CD8-positive, alpha-beta memory T cell (primary cell): Measurements from ENCODE around the gene GLT8D2. TPM values are rescaled to one million over a fixed set of nuclear protein-coding genes. Genes with fewer than 3 reads are reported as not detected.
"Not testable (repeated sequence)": the region's sequence is repeated elsewhere in the genome, so short reads cannot be mapped to it uniquely, and the experiment has no call there.

ENCODE experiments used
- CTCF ChIA-PET: fragments of 350-600 bp; sonication (Branson Sonifier 250); formaldehyde crosslinking; loops from one replicate; lab custom pipeline; 2021; ENCODE audit warnings: antibody characterized with exemption; lab: Charles Lee
- POLR2A ChIA-PET: fragments of 350-600 bp; sonication (Branson Sonifier 250); formaldehyde crosslinking; loops from one replicate; lab custom pipeline; 2021; ENCODE audit warnings: antibody characterized with exemption; lab: Charles Lee
- DNase-seq, 5 donors: peaks; one replicate each; pipeline versions ENCODE4 v3.0.0 to v3.0.0-alpha.2; 2020 to 2022; ENCODE audit warnings: mixed read lengths in 1 of 5
- H3K27ac ChIP-seq: one replicate; pipeline ENCODE4 v1.7.0; 2013; ENCODE audit warnings: low read depth, mild to moderate bottlenecking, low read length, moderate library complexity
- H3K27me3 ChIP-seq: 2 replicates; pipeline ENCODE4 v1.7.0; 2013; ENCODE audit warnings: low read length, mild to moderate bottlenecking; ENCODE audit not compliant: insufficient read depth, poor library complexity, severe bottlenecking
- H3K36me3 ChIP-seq: 2 replicates; pipeline ENCODE4 v1.7.0; 2013; ENCODE audit warnings: mild to moderate bottlenecking, low read length, moderate library complexity; ENCODE audit not compliant: insufficient read depth
- H3K4me1 ChIP-seq: 2 replicates; pipeline ENCODE4 v1.7.0; 2013; ENCODE audit warnings: mild to moderate bottlenecking, low read length, moderate library complexity; ENCODE audit not compliant: insufficient read depth
- H3K4me3 ChIP-seq: 2 replicates; pipeline ENCODE4 v1.7.0; 2013; ENCODE audit warnings: mild to moderate bottlenecking, low read length
- H3K9me3 ChIP-seq: 2 replicates; pipeline ENCODE4 v1.7.0; 2013; ENCODE audit warnings: mild to moderate bottlenecking, low read length
- H3K27ac Mint-ChIP-seq, 8 donors: one replicate each; pipeline ENCODE4 v1.8.0; 2020 to 2021; ENCODE audit warnings: mixed read lengths in 8 of 8, mild to moderate bottlenecking in 6 of 8, inconsistent platforms in 3 of 8, moderate library complexity in 3 of 8
- H3K27me3 Mint-ChIP-seq, 2 donors: one replicate each; pipeline ENCODE4 v1.8.0; 2020 to 2021; ENCODE audit warnings: mixed read lengths in 2 of 2, mild to moderate bottlenecking in 1 of 2, moderate library complexity in 1 of 2
- H3K36me3 Mint-ChIP-seq, 3 donors: one replicate each; pipeline ENCODE4 v1.8.0; 2020 to 2021; ENCODE audit warnings: mixed read lengths in 3 of 3, inconsistent platforms in 1 of 3, mild to moderate bottlenecking in 1 of 3
- H3K4me1 Mint-ChIP-seq, 3 donors: one replicate each; pipeline ENCODE4 v1.8.0; 2020 to 2021; ENCODE audit warnings: mixed read lengths in 3 of 3, inconsistent platforms in 1 of 3, mild to moderate bottlenecking in 1 of 3
- H3K4me3 Mint-ChIP-seq, 7 donors: one replicate each; pipeline ENCODE4 v1.8.0; 2020 to 2021; ENCODE audit warnings: mixed read lengths in 7 of 7, mild to moderate bottlenecking in 6 of 7, moderate library complexity in 4 of 7, inconsistent platforms in 2 of 7
- H3K9me3 Mint-ChIP-seq, 5 donors: one replicate each; pipeline ENCODE4 v1.8.0; 2020 to 2022; ENCODE audit warnings: mixed read lengths in 5 of 5, mild to moderate bottlenecking in 3 of 5, moderate library complexity in 2 of 5, inconsistent platforms in 1 of 5
- polyA plus RNA-seq: library from polyadenylated mRNA; unstranded; fragments of 300-500 nt; fragmentation: Illumina TruSeq; gene quantifications from one replicate; pipeline ENCODE4 v1.2.3, GENCODE V29; 2021
- total RNA-seq, 2 experiments: library from RNA; stranded (reverse); gene quantifications; one replicate each; pipeline ENCODE4 v1.2.3, GENCODE V29; 2021

GLT8D2 gene
- total and polyA plus RNA-seq, 3 experiments from 2014 or later: 0.11 TPM; not detected in 2

- H3K4me1 ChIP-seq, H3K4me1 Mint-ChIP-seq, H3K9me3 ChIP-seq, H3K36me3 ChIP-seq, H3K36me3 Mint-ChIP-seq, POLR2A ChIA-PET, H3K27ac ChIP-seq, DNase-seq, H3K27ac Mint-ChIP-seq, H3K9me3 Mint-ChIP-seq, H3K4me3 ChIP-seq, CTCF ChIA-PET, H3K27me3 ChIP-seq, H3K4me3 Mint-ChIP-seq: not testable (repeated sequence)
- H3K27me3 Mint-ChIP-seq: peaks cover 11 to 49% of the 10 kb centered on the region in 2 donors
Observed at GRCh38 chr12:104030596-104030995, 19.4 kb downstream of the GLT8D2 start.

GRCh38 chr12:104026841-104027599 is 23.0 kb downstream of the GLT8D2 start:
- H3K4me3 Mint-ChIP-seq: no peak overlapping the region
- no peaks in the 10 kb centered on the region for H3K4me1 Mint-ChIP-seq
- POLR2A ChIA-PET: interaction anchor here (0.7 kb wide), 1 partner anchor 11 kb away, joined by 4 read pairs; no protein-coding TSS in a partner anchor
- no peak for DNase-seq
- Histone ChIP-seq H3K9me3 (no peaks in the 10 kb centered on the region), H3K27ac (no peak overlapping the region), H3K4me3 (no peak overlapping the region), H3K36me3 (no peaks in the 10 kb centered on the region), H3K27me3 (peaks cover 3% of the 10 kb centered on the region), H3K4me1 (no peaks in the 10 kb centered on the region)
- no peaks in the 10 kb centered on the region for H3K36me3 Mint-ChIP-seq
- CTCF ChIA-PET: interaction anchor here (1.2 kb wide), 1 partner anchor 36 kb away, joined by 3 read pairs; no protein-coding TSS in a partner anchor
- no peak overlapping the region for H3K27ac Mint-ChIP-seq
- peaks cover 13 to 44% of the 10 kb centered on the region in 2 donors for H3K27me3 Mint-ChIP-seq
- H3K9me3 Mint-ChIP-seq: peaks cover 0 to 9% (median 3%) of the 10 kb centered on the region in 5 donors

- Mint-ChIP-seq H3K4me1 (no peaks in the 10 kb centered on the region), H3K36me3 (no peaks in the 10 kb centered on the region), H3K27me3 (peaks cover 18 to 54% of the 10 kb centered on the region in 2 donors), H3K9me3 (peaks cover 0 to 9% (median 3%) of the 10 kb centered on the region in 5 donors), H3K4me3 (no peak overlapping the region), H3K27ac (no peak overlapping the region)
- H3K27ac ChIP-seq: no peak overlapping the region
- no peaks in the 10 kb centered on the region for H3K4me1 ChIP-seq
- POLR2A ChIA-PET: no interaction called here
- H3K9me3 ChIP-seq: no peaks in the 10 kb centered on the region
- CTCF ChIA-PET: no interaction called here
- H3K36me3 ChIP-seq: no peaks in the 10 kb centered on the region
- H3K4me3 ChIP-seq: no peak overlapping the region
- H3K27me3 ChIP-seq: peaks cover 3% of the 10 kb centered on the region
- no peak for DNase-seq
Observed at GRCh38 chr12:104025771-104026170, 24.2 kb downstream of the GLT8D2 start.

- ChIA-PET POLR2A (no interaction called here), CTCF (no interaction called here)
- H3K36me3 ChIP-seq: no peaks in the 10 kb centered on the region
- H3K27me3 Mint-ChIP-seq: peaks cover 26 to 56% of the 10 kb centered on the region in 2 donors
- H3K9me3 Mint-ChIP-seq: peaks cover 0 to 9% (median 5%) of the 10 kb centered on the region in 5 donors
- H3K9me3 ChIP-seq: no peaks in the 10 kb centered on the region
- H3K4me3 Mint-ChIP-seq: no peak overlapping the region
- H3K36me3 Mint-ChIP-seq: no peaks in the 10 kb centered on the region
- DNase-seq: no peak
- H3K27ac ChIP-seq: no peak overlapping the region
- peaks cover 3% of the 10 kb centered on the region for H3K27me3 ChIP-seq
- H3K4me3 ChIP-seq: no peak overlapping the region
- H3K27ac Mint-ChIP-seq: no peak overlapping the region
- H3K4me1 ChIP-seq: no peaks in the 10 kb centered on the region
- H3K4me1 Mint-ChIP-seq: no peaks in the 10 kb centered on the region
Observed at GRCh38 chr12:104024348-104024747, 25.6 kb downstream of the GLT8D2 start.

- Histone ChIP-seq H3K4me3 (no peak overlapping the region), H3K36me3 (no peaks in the 10 kb centered on the region), H3K4me1 (no peaks in the 10 kb centered on the region), H3K9me3 (no peaks in the 10 kb centered on the region), H3K27ac (no peak overlapping the region), H3K27me3 (peaks cover 3% of the 10 kb centered on the region)
- ChIA-PET CTCF (no interaction called here), POLR2A (no interaction called here)
- Mint-ChIP-seq H3K4me3 (no peak overlapping the region), H3K27me3 (peaks cover 25 to 56% of the 10 kb centered on the region in 2 donors), H3K9me3 (peaks cover 0 to 9% (median 5%) of the 10 kb centered on the region in 5 donors), H3K4me1 (no peaks in the 10 kb centered on the region), H3K27ac (no peak overlapping the region), H3K36me3 (no peaks in the 10 kb centered on the region)
- no peak for DNase-seq
Observed at GRCh38 chr12:104023710-104024109, 26.3 kb downstream of the GLT8D2 start.

GRCh38 chr12:104022786-104023185 is 27.2 kb downstream of the GLT8D2 start:
- no peaks in the 10 kb centered on the region for H3K4me1 Mint-ChIP-seq
- no peaks in the 10 kb centered on the region for H3K9me3 ChIP-seq
- H3K27ac Mint-ChIP-seq: no peak overlapping the region
- H3K4me3 Mint-ChIP-seq: no peak overlapping the region
- H3K36me3 Mint-ChIP-seq: no peaks in the 10 kb centered on the region
- H3K36me3 ChIP-seq: no peaks in the 10 kb centered on the region
- H3K27me3 ChIP-seq: peaks cover 3% of the 10 kb centered on the region
- ChIA-PET POLR2A (no interaction called here), CTCF (no interaction called here)
- H3K9me3 Mint-ChIP-seq: peaks cover 0 to 9% (median 5%) of the 10 kb centered on the region in 5 donors
- peaks cover 20 to 57% of the 10 kb centered on the region in 2 donors for H3K27me3 Mint-ChIP-seq
- no peak overlapping the region for H3K27ac ChIP-seq
- H3K4me1 ChIP-seq: no peaks in the 10 kb centered on the region
- no peak overlapping the region for H3K4me3 ChIP-seq
- no peak for DNase-seq

- H3K36me3 Mint-ChIP-seq, DNase-seq, H3K36me3 ChIP-seq, H3K27ac ChIP-seq, H3K4me1 Mint-ChIP-seq, H3K9me3 ChIP-seq, H3K4me3 ChIP-seq, H3K27me3 ChIP-seq, H3K9me3 Mint-ChIP-seq, H3K27ac Mint-ChIP-seq, POLR2A ChIA-PET, H3K4me3 Mint-ChIP-seq, H3K4me1 ChIP-seq, CTCF ChIA-PET: not testable (repeated sequence)
- H3K27me3 Mint-ChIP-seq: peaks cover 20 to 48% of the 10 kb centered on the region in 2 donors
Observed at GRCh38 chr12:104021862-104022261, 28.1 kb downstream of the GLT8D2 start.

GRCh38 chr12:104012331-104012730 is 37.7 kb downstream of the GLT8D2 start:
- H3K36me3 Mint-ChIP-seq: peaks cover 0 to 6% (median 0%) of the 10 kb centered on the region in 3 donors
- H3K27ac Mint-ChIP-seq: no peak overlapping the region
- no peaks in the 10 kb centered on the region for H3K36me3 ChIP-seq
- peaks cover 8 to 23% of the 10 kb centered on the region in 2 donors for H3K27me3 Mint-ChIP-seq
- no peaks in the 10 kb centered on the region for H3K9me3 ChIP-seq
- peaks cover 0 to 5% (median 3%) of the 10 kb centered on the region in 5 donors for H3K9me3 Mint-ChIP-seq
- no peaks in the 10 kb centered on the region for H3K4me1 Mint-ChIP-seq
- no peak overlapping the region for H3K4me3 ChIP-seq
- CTCF ChIA-PET: no interaction called here
- H3K4me3 Mint-ChIP-seq: no peak overlapping the region
- H3K27ac ChIP-seq: no peak overlapping the region
- H3K27me3 ChIP-seq: no peaks in the 10 kb centered on the region
- H3K4me1 ChIP-seq: no peaks in the 10 kb centered on the region
- POLR2A ChIA-PET: no interaction called here
- DNase-seq: no peak
